Measurements from ENCODE around the gene ZFTA.
"Not testable (repeated sequence)": the region's sequence is repeated elsewhere in the genome, so short reads cannot be mapped to it uniquely, and the experiment has no call there.

The ZFTA gene

GRCh38 chr11:63775191-63775590 is 6.6 kb upstream of the ZFTA start:
- no peak for DNase-seq (ENCODE audit: low read depth)

DNA sequence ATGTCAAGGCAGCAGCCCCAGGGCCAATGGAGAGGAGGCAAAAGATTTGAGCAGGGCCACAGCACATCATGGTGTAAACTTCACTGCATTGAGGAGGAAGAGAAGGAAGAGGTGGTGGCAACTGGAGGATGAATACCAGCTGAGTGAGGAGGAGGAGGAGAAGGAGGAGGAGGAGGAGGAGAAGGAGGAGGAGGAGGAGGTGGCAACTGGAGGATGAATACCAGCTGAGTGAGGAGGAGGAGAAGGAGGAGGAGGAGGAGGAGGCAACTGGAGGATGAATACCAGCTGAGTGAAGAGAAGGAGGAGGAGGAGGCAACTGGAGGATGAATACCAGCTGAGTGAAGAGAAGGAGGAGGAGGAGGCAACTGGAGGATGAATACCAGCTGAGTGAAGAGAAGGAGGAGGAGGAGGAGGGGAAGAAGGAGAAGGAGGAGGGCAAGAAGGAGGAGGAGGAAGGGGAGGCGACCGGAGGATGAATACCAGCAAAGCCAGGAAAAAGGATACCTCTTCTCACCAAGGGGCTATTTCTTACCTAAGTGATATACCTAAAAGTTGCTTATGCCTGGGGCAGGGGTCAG is 3.3 kb upstream of the ZFTA start:
- DNase-seq (ENCODE audit: low read depth), result not testable (repeated sequence)

- DNase-seq (ENCODE audit: low read depth), result no peak
Measured at GRCh38 chr11:63770763-63771162, 2.2 kb upstream of the ZFTA start.

GRCh38 chr11:63769714-63770455 is 1.3 kb upstream of the ZFTA start:
- DNase-seq (ENCODE audit: low read depth), result no peak

DNA sequence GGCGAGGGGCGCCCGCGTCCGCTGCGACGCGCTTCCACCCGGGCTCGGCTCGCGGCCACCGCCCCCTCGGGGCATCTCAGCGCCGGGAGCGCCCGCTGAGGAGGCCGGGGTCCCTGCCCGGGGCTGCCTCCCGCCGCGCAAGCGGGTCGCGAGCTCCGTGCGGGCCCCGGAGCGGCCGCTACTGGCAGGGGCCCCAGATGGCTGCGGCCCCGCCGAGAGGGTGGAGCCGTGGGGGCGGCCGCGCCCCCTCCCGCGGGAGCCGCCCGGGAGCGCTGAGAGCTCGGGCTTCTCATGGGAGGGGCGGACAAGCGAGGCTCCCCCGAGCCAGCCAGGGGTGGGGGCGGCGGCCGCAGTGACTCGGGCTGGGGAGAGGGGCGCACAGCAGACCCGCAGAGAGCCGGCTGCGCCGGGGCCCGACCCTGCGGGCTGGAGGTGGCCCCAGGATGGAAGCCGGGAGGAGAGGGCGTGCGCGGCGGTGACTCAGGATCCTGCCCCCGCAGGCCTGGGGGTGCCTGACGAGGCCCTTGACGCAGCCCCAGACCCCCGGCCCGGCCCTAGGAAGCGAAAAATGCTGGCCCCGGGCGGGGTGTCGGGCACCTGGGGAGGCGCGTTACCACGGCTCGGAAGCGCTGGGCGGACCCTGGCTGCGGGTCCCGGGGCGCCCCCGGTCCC is 603 bp upstream of the ZFTA start:
- DNase-seq (ENCODE audit: low read depth), result no peak

- DNase-seq (ENCODE audit: low read depth), result no peak
Measured at GRCh38 chr11:63767565-63768236, 874 bp downstream of the ZFTA start.

GRCh38 chr11:63767267-63767564 is 1.4 kb downstream of the ZFTA start:
- DNase-seq (ENCODE audit: low read depth), result no peak

GRCh38 chr11:63766531-63767235 is 1.9 kb downstream of the ZFTA start:
- DNase-seq (ENCODE audit: low read depth), result no peak

DNA sequence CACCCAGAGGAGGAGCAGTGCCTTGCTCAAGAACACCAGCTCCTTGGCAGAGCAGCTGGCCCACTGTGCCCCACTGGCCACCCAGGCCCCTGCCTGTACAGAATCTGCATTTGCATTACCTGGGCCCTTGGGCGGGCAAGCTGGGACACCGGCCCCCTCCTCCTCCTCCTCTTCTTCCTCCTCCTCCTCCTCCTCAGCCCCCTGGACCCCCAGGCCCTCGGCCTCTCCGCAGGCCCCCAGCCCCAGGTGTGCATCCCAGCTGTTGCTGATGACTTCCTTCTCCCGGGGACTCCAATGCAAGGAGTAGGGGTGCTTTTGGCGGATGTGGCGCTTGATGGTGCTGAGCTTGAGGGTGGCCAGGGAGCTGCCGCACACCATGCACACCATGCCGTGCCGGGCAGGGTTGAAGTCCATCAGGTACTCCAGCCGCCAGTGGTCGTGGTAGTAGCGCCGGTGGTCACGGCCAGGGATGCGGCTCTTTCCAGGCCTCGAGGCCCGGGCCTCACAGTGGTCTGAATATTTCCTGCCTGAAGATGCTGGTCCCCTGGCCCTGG is 2.8 kb downstream of the ZFTA start:
- DNase-seq (ENCODE audit: low read depth), result no peak

DNA sequence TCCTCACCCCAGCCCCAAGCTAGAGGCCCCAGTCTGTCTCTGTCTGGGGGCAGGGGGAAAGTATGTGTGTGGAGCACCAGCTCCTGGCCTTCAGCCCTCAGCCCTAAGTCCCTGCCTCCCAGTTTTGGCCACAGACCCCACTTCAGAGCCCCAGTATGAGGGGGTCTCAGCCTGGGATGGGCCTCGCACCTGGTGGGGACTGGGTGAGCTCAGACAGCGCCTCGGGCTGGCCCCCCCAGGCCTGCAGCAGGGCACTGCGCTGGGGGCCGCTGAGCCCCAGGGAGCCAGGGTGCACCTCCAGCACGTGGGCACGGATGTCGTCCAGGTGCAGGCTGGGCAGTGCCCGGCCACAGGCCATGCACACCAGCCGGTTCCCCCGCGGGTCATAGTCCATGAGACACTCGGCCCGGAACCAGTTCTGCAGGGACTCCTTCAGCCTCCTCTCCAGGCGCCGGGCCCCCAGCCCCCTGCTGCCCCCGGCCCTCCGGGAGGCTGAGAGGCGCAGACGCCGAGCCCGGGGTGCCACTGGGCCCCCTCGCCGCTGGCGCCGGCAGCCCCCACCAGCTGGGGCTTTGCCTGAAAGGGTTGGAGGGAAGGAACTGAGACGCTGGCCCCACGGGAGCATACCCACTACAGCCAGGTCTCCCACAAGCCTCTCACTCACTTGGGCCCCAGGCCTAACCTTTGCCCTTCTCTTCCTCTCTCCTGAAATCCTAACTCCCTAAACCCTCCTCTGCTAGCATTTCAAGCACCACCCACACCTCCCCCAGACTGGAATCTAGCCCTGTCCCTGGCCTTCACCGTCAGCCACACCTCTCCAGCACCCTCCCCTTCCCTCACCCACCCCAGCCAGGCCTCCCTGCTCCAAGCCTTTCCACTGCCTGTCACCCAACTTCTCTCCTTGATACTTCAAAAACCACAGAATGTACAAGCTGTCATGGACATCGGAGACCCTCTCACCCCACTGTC is 3.6 kb downstream of the ZFTA start:
- DNase-seq (ENCODE audit: low read depth), result no peak

GRCh38 chr11:63764340-63764678 is 4.3 kb downstream of the ZFTA start:
- no peak for DNase-seq (ENCODE audit: low read depth)

- DNase-seq (ENCODE audit: low read depth), result no peak
Measured at GRCh38 chr11:63763496-63764339, 4.9 kb downstream of the ZFTA start.

DNA sequence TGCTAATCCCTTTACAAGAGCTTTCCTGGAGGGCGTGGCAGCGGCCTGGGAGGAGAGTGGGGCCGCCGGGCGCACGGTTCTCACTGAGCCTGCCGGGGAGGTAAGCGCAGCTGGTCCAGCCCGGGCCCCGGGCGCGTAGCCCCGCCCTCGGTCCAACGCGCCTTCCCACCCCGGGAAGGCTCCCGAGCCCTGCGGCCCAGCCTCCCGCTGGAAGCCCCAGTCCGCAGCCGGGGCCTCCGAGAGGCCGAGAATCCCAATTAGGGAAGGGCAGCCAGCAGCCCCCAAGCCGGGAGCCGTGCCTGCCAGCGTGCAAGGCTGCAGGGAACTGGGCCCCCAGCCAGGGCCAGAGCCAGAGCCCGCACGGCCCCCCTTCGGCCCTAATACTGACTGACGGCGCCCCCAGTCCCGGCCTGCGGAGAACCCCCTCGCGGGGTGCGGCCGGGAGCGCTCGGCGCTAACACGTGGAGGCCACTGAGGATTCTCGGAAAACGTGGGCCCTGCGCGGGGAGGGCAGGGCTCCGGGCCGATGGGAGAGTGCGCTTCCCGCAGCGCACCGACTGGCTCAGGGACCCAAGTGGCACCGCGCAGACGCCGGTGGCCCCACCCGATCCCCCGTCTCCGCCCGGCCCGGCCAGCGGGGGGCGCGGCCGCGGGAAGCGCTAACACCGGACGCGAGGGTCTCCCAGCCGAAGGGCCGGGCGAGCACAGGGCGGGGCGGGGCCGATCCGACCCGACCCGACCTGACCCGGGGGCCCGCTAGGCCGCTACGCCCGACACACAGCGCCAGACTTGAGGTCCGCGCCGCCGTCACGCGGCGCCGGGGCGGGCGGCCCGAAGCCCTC is 5.7 kb downstream of the ZFTA start:
- no peak for DNase-seq (ENCODE audit: low read depth)

DNA sequence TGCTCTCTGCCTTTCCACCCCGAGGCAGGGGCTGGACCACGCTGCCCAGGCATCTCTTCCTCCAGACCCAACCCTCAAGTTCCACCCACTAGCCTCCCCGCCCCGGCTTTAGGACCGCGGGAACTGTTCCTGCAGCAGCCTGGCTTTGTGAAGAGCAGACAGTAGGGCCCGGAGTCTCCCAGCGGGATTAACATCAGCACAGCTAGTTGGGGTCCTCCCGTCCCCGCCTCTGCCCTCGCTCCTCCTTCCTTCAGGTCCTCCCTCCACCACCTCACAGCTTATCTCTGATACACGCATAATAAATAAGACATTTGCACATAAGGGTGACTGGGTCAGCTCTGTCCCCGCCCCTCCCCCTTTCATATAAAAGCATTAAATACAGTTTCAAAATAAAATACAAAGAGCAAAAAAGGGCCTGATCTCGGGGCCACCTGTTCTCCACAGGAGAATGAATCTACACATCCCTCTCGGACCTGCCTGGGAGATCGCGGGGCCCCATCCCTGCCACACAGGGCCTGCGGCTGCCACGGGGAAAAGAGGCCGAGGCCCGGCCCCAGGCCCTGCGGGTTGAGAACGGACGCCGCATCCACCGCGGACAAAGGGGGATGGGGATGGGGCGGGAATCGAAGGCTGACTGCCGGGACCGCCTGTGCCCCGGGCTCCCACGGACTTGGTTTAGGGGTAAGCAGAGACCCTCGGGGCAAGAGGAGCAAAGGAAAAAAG is 6.5 kb downstream of the ZFTA start:
- no peak for DNase-seq (ENCODE audit: low read depth)

GRCh38 chr11:63761188-63761587 is 7.4 kb downstream of the ZFTA start:
- DNase-seq (ENCODE audit: low read depth), result no peak

GRCh38 chr11:63760487-63761079 is 8.0 kb downstream of the ZFTA start:
- DNase-seq (ENCODE audit: low read depth), result no peak

DNA sequence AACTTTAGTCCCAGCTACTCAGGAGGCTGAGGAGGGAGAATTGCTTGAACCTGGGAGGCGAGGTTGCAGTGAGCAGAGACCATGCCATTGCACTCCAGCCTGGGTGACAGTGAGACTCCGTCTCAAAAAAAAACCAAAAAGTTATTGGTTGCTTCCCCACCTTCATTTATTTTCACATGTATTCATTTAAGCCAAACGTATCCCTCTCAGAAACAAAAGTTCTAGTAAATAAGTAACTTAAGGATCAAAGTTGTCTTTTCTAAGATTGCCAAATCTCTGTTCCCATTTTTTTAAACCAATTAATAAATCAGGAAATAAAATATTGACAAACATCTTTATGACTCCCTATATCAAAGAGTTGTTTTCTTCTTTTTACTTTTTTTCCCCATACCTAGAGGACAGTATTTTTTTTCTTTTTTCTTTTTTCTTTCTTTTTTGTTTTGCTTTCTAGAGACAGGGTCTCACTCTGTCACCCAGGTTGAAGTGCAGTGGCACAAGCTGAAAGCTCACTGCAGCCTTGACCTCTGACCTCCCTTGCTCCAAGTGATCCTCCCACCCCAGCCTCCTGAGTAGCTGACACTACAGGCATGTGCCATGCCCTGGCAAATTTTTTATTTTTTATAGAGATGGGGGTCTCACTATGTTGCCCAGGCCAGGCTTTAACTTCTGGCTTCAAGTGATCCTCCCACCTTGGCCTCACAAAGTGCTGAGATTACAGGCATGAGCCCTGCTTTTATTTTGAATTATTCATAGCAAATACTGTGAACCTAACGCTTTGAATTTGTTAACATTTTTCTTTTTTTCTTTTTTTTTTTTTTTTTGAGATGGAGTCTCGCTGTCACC is 11.4 kb downstream of the ZFTA start:
- DNase-seq (ENCODE audit: low read depth), result no peak
